Measurements from ENCODE around the gene PEBP1. TPM values are rescaled to one million over a fixed set of nuclear protein-coding genes. Genes with fewer than 3 reads are reported as not detected.

PEBP1 gene
- total and polyA plus RNA-seq, 2 of the 8 experiments (the other 6 are each of a cell fraction or from before 2014, with no cell fraction given): 444 to 622 TPM

DNA sequence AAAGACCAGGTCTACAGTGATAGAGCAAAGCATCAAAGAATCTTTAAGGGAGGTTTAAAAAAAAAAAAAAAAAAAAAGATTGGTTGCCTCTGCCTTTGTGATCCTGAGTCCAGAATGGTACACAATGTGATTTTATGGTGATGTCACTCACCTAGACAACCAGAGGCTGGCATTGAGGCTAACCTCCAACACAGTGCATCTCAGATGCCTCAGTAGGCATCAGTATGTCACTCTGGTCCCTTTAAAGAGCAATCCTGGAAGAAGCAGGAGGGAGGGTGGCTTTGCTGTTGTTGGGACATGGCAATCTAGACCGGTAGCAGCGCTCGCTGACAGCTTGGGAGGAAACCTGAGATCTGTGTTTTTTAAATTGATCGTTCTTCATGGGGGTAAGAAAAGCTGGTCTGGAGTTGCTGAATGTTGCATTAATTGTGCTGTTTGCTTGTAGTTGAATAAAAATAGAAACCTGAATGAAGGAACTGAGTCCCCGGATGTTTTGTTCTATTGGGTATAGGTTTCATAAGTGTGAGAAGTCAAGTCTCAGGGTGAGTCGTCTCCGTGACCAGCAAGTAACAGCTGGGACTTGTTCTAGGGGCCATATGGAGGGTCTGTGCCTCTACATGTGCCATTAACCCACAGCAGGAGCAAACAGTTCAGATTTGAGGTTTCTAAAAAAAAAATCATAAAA is 9.3 kb downstream of the PEBP1 start (continued):
- no peak for TF ChIP-seq GTF2F1 (IDR thresholded peaks at IDR 0.05; ENCODE audit: borderline replicate concordance, low read depth, low read length)
- TF ChIP-seq GABPA (IDR thresholded peaks at IDR 0.05; ENCODE audit: borderline replicate concordance, insufficient read depth, low read length): no peak
- no peak for TF ChIP-seq SUZ12 (IDR thresholded peaks at IDR 0.05; ENCODE audit: low read length)
- TF ChIP-seq EGR1 (IDR thresholded peaks at IDR 0.05; ENCODE audit: borderline replicate concordance, low read depth, low read length): no peak
- TF ChIP-seq BACH1 (IDR thresholded peaks at IDR 0.05; ENCODE audit: low read length): no peak
- TF ChIP-seq FOSL1 (IDR thresholded peaks at IDR 0.05; ENCODE audit: insufficient read depth, low read depth, low read length): no peak
- no peak for TF ChIP-seq MAFK (IDR thresholded peaks at IDR 0.05; ENCODE audit: low read depth, low read length)
- TF ChIP-seq CREB1 (IDR thresholded peaks at IDR 0.05): no peak
- TF ChIP-seq BCL11A (IDR thresholded peaks at IDR 0.05; ENCODE audit: low read depth in 2 of 2, low read length in 2 of 2): no peak
